GM19099 (cell line): ENCODE measurements around the gene KY.

Experiments used
- POLR2A ChIP-seq: IDR thresholded peaks from 3 replicates; pipeline ENCODE4 v1.6.1; 2011; ENCODE audit warnings: low read depth; ENCODE audit not compliant: insufficient read length; ENCODE audit errors: extremely low read depth

Gene KY

DNA sequence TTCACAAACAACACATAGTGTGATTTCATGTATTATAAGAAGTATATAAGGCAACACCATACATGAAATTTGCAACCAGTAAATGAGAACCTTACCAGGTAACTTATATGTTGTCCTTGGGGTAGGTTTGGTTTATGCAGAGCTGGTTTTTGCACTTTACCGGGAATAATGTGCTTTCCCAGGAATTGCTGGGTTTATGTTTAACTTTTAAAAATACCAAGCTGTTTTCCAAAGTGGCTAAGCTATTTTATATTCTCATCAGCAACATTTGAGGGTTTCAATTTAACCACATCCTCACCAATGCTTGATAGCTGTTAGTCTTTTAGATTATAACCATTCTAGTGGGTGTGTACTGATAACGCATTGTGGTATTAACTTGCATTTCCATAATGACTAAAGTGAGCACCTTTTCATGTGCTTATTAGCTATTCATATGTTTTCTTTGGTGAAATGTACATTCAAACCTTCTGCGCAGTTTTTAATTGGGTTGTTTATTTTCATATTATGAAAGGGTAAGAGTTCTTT lies 71.6 kb downstream of the KY start:
- no peak for TF ChIP-seq POLR2A

- no peak for TF ChIP-seq POLR2A
Observed at GRCh38 chr3:134576831-134577230, 74.0 kb downstream of the KY start.

- TF ChIP-seq POLR2A = no peak
Observed at GRCh38 chr3:134576426-134576825, 74.4 kb downstream of the KY start.

- no peak for TF ChIP-seq POLR2A
Observed at GRCh38 chr3:134568790-134569189, 82.0 kb downstream of the KY start.

DNA sequence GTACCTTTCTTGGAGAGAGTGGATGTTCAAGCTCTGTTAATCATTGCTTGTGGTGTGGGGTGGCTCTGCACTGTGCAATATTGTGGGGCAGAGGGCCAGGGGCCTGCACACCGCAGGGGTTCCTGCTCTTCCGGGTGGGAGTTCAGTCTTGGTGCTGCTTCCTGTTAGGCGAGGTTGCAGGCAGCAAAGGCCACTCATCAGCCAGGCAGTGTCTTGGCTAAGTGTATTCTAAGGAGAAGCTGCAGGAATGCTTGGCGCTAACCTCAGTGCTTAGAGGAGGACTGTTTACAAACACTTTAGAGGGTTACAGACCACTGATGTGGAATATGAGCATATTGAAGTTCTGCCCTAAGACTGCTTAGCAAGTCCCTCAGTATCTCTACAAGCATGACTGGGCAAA lies 83.2 kb downstream of the KY start:
- no peak for TF ChIP-seq POLR2A

DNA sequence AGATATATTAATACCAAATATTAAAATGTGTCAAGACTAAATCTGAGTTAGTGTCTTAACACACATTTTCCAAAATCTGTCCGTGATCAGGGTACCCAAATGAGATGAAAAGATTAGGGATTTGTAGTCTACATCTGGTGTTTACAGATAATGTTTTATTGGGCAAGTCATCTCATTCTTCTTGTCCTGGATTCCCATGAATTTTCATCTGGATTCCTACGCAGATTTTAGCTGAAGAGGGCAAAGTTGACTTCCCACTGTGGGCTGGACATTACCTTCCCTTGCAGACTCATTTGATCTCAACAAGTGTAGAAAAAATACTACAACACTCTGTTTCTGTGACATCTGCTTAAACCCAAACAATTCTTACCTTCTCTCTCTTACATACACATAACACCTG lies 85.8 kb downstream of the KY start:
- TF ChIP-seq POLR2A = no peak

DNA sequence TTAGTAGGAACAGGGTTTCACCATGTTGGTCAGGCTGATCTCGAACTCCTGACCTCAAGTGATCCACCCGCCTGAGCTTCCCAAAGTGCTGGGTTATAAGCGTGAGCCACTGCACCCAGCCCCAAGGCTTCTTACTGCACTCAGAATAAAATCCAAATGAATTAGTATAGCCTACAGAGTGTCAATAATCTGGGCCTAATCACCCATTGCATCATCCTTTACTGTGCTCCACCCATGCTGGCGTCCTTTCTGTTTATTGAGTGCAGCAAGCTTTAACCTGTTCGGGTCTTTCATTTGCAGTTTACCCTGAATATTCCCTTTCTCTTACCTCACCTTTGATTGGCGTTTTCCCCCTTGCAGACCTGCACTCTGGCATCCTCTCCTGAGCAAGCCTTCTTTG lies 87.2 kb downstream of the KY start:
- no peak for TF ChIP-seq POLR2A

DNA sequence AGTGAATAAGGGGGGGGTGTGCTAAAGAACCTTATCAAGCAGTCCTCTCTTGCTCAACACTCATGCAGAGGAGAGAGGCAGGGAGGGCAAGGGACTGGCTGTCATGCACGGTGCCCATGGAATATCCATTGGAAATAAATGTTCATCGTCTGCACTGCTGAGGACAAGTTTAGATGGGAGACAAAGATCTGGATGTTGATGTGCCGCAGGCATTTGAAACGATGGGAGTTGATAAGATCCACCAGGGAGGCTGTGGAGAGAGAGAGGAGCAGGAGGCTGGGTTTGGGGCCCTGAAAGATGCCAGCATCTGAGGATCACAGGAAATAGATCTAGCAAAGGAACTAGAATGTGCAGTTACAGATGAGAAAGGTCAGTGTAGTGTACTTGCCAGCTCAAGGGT lies 88.8 kb downstream of the KY start:
- no peak for TF ChIP-seq POLR2A

- no peak for TF ChIP-seq POLR2A
Observed at GRCh38 chr3:134559591-134559990, 91.2 kb downstream of the KY start.
